ENCODE results near the gene CENPP. TPM values are rescaled to one million over a fixed set of nuclear protein-coding genes. Genes with fewer than 3 reads are reported as not detected.

The CENPP gene
- total RNA-seq, 2 experiments from 2014 or later, result 23.3 to 31.6 TPM

GRCh38 chr9:92295240-92295790 lies 30.4 kb upstream of the CENPP start:
- peaks cover 68% of the 10 kb centered on the region for H3K4me1 Mint-ChIP-seq
- CTCF ChIA-PET, result no interaction called here

GRCh38 chr9:92295827-92296258 lies 29.9 kb upstream of the CENPP start:
- Mint-ChIP-seq H3K4me1 (peaks cover 63% of the 10 kb centered on the region), H3K9me3 (no peaks in the 10 kb centered on the region), H3K4me3 (no peak overlapping the region), H3K36me3 (ENCODE audit: low read depth) (peaks cover 45% of the 10 kb centered on the region), H3K27me3 (no peaks in the 10 kb centered on the region), H3K27ac (peak overlapping the region; percentile 61)
- ChIA-PET CTCF (no interaction called here), POLR2A (interaction anchor here (0.5 to 0.7 kb wide), 2 partner anchors 16 to 33 kb away, joined by 3 to 5 read pairs; no protein-coding TSS in a partner anchor)
- peak; percentile 14 for DNase-seq

More at GRCh38 chr9:92295240-92295790, 30.4 kb upstream of the CENPP start:
- Mint-ChIP-seq H3K27me3 (no peaks in the 10 kb centered on the region), H3K27ac (peak overlapping the region; percentile 47), H3K4me3 (peak overlapping the region; percentile 8), H3K36me3 (ENCODE audit: low read depth) (peaks cover 46% of the 10 kb centered on the region), H3K9me3 (no peaks in the 10 kb centered on the region)
- no peak for DNase-seq
- POLR2A ChIA-PET, result interaction anchor here (0.5 to 0.7 kb wide), 2 partner anchors 17 to 33 kb away, joined by 3 to 5 read pairs; no protein-coding TSS in a partner anchor

GRCh38 chr9:92297611-92298010 lies 28.1 kb upstream of the CENPP start:
- no peak for DNase-seq
- H3K27ac Mint-ChIP-seq, result peak overlapping the region; percentile 91
- no peaks in the 10 kb centered on the region for H3K27me3 Mint-ChIP-seq
- H3K36me3 Mint-ChIP-seq (ENCODE audit: low read depth), result peaks cover 42% of the 10 kb centered on the region
- CTCF ChIA-PET, result no interaction called here
- peaks cover 47% of the 10 kb centered on the region for H3K4me1 Mint-ChIP-seq
- POLR2A ChIA-PET, result no interaction called here
- peak overlapping the region; percentile 56 for H3K4me3 Mint-ChIP-seq
- H3K9me3 Mint-ChIP-seq, result no peaks in the 10 kb centered on the region

- Mint-ChIP-seq H3K9me3 (no peaks in the 10 kb centered on the region), H3K27me3 (no peaks in the 10 kb centered on the region), H3K36me3 (ENCODE audit: low read depth) (peaks cover 42% of the 10 kb centered on the region), H3K27ac (peak overlapping the region; percentile 91), H3K4me3 (peak overlapping the region; percentile 56), H3K4me1 (peaks cover 42% of the 10 kb centered on the region)
- no peak for DNase-seq
- ChIA-PET POLR2A (interaction anchor here (0.7 kb wide), 1 partner anchor 1494 kb away, joined by 3 read pairs; no protein-coding TSS in a partner anchor), CTCF (no interaction called here)
These were observed 27.7 kb upstream of the CENPP start for GRCh38 chr9:92298036-92298435.

GRCh38 chr9:92299116-92299515 lies 26.6 kb upstream of the CENPP start:
- no peaks in the 10 kb centered on the region for H3K9me3 Mint-ChIP-seq
- H3K27ac Mint-ChIP-seq, result peak overlapping the region; percentile 5
- peaks cover 50% of the 10 kb centered on the region for H3K36me3 Mint-ChIP-seq (ENCODE audit: low read depth)
- no peaks in the 10 kb centered on the region for H3K27me3 Mint-ChIP-seq
- DNase-seq, result no peak
- H3K4me3 Mint-ChIP-seq, result no peak overlapping the region
- CTCF ChIA-PET, result interaction anchor here (0.6 kb wide), 1 partner anchor 148 kb away, joined by 10 read pairs; no protein-coding TSS in a partner anchor
- POLR2A ChIA-PET, result no interaction called here
- H3K4me1 Mint-ChIP-seq, result peaks cover 39% of the 10 kb centered on the region

GRCh38 chr9:92300936-92301335 lies 24.8 kb upstream of the CENPP start:
- Mint-ChIP-seq H3K36me3 (ENCODE audit: low read depth) (peaks cover 60% of the 10 kb centered on the region), H3K27me3 (no peaks in the 10 kb centered on the region)

GRCh38 chr9:92308893-92309292 lies 16.9 kb upstream of the CENPP start:
- ChIA-PET CTCF (interaction anchor here (0.7 to 0.9 kb wide), 3 partner anchors 11 to 169 kb away, joined by 3 to 4 read pairs (median 3); partner anchors contain the start of gene NOL8), POLR2A (no interaction called here)
- Mint-ChIP-seq H3K36me3 (ENCODE audit: low read depth) (peaks cover 55% of the 10 kb centered on the region), H3K27me3 (no peaks in the 10 kb centered on the region), H3K9me3 (no peaks in the 10 kb centered on the region), H3K4me1 (peaks cover 19% of the 10 kb centered on the region), H3K27ac (no peak overlapping the region), H3K4me3 (no peak overlapping the region)
- no peak for DNase-seq

More at GRCh38 chr9:92300936-92301335, 24.8 kb upstream of the CENPP start:
- Mint-ChIP-seq H3K4me1 (peaks cover 24% of the 10 kb centered on the region), H3K4me3 (no peak overlapping the region), H3K27ac (no peak overlapping the region), H3K9me3 (no peaks in the 10 kb centered on the region)
- CTCF ChIA-PET, result interaction anchor here (1.0 to 1.2 kb wide), 2 partner anchors 24 to 33 kb away, joined by 3 to 5 read pairs; no protein-coding TSS in a partner anchor
- no peak for DNase-seq
- POLR2A ChIA-PET, result no interaction called here

GRCh38 chr9:92310562-92310961 lies 15.2 kb upstream of the CENPP start:
- no peak overlapping the region for H3K4me3 Mint-ChIP-seq
- ChIA-PET CTCF (no interaction called here), POLR2A (no interaction called here)
- no peak overlapping the region for H3K27ac Mint-ChIP-seq
- peaks cover 56% of the 10 kb centered on the region for H3K36me3 Mint-ChIP-seq (ENCODE audit: low read depth)
- H3K9me3 Mint-ChIP-seq, result no peaks in the 10 kb centered on the region
- peaks cover 33% of the 10 kb centered on the region for H3K4me1 Mint-ChIP-seq
- H3K27me3 Mint-ChIP-seq, result no peaks in the 10 kb centered on the region
- DNase-seq, result no peak

- Mint-ChIP-seq H3K27ac (no peak overlapping the region), H3K9me3 (no peaks in the 10 kb centered on the region), H3K27me3 (no peaks in the 10 kb centered on the region), H3K4me3 (no peak overlapping the region), H3K36me3 (ENCODE audit: low read depth) (peaks cover 69% of the 10 kb centered on the region), H3K4me1 (peaks cover 41% of the 10 kb centered on the region)
- ChIA-PET POLR2A (no interaction called here), CTCF (no interaction called here)
- DNase-seq, result no peak
These were observed 12.7 kb upstream of the CENPP start for GRCh38 chr9:92312887-92313623.

GRCh38 chr9:92313624-92314012 lies 12.1 kb upstream of the CENPP start:
- ChIA-PET CTCF (interaction anchor here (1.0 kb wide), 1 partner anchor 12 kb away, joined by 3 read pairs; no protein-coding TSS in a partner anchor), POLR2A (no interaction called here)
- H3K9me3 Mint-ChIP-seq, result no peaks in the 10 kb centered on the region
- no peak overlapping the region for H3K4me3 Mint-ChIP-seq
- H3K36me3 Mint-ChIP-seq (ENCODE audit: low read depth), result peaks cover 69% of the 10 kb centered on the region
- DNase-seq, result no peak
- H3K27ac Mint-ChIP-seq, result no peak overlapping the region
- no peaks in the 10 kb centered on the region for H3K27me3 Mint-ChIP-seq
- peaks cover 42% of the 10 kb centered on the region for H3K4me1 Mint-ChIP-seq

- ChIA-PET POLR2A (no interaction called here), CTCF (no interaction called here)
- no peak overlapping the region for H3K27ac Mint-ChIP-seq
- peaks cover 42% of the 10 kb centered on the region for H3K4me1 Mint-ChIP-seq
- H3K9me3 Mint-ChIP-seq, result no peaks in the 10 kb centered on the region
- H3K27me3 Mint-ChIP-seq, result no peaks in the 10 kb centered on the region
- no peak overlapping the region for H3K4me3 Mint-ChIP-seq
- H3K36me3 Mint-ChIP-seq (ENCODE audit: low read depth), result peaks cover 69% of the 10 kb centered on the region
- DNase-seq, result no peak
These were observed 10.3 kb upstream of the CENPP start for GRCh38 chr9:92315456-92315855.

GRCh38 chr9:92324431-92324830 lies 1.3 kb upstream of the CENPP start:
- Mint-ChIP-seq H3K36me3 (ENCODE audit: low read depth) (peaks cover 27% of the 10 kb centered on the region), H3K9me3 (no peaks in the 10 kb centered on the region), H3K27ac (peak overlapping the region; percentile 99), H3K4me3 (peak overlapping the region; percentile 99), H3K27me3 (no peaks in the 10 kb centered on the region), H3K4me1 (peaks cover 45% of the 10 kb centered on the region)
- POLR2A ChIA-PET, result no interaction called here
- CTCF ChIA-PET, result interaction anchor here (0.7 to 1.4 kb wide), 2 partner anchors 15 to 36 kb away, joined by 3 read pairs; no protein-coding TSS in a partner anchor
- DNase-seq, result peak; percentile 8

- no peaks in the 10 kb centered on the region for H3K27me3 Mint-ChIP-seq
- H3K27ac Mint-ChIP-seq, result peak overlapping the region; percentile 99
- CTCF ChIA-PET, result interaction anchor here (0.7 to 1.4 kb wide), 4 partner anchors 16 to 466 kb away, joined by 3 to 4 read pairs (median 3); no protein-coding TSS in a partner anchor
- H3K4me3 Mint-ChIP-seq, result peak overlapping the region; percentile 99
- no peak for DNase-seq
- no peaks in the 10 kb centered on the region for H3K9me3 Mint-ChIP-seq
- peaks cover 24% of the 10 kb centered on the region for H3K36me3 Mint-ChIP-seq (ENCODE audit: low read depth)
- POLR2A ChIA-PET, result interaction anchor here (0.6 to 0.7 kb wide), 2 partner anchors 15 to 177 kb away, joined by 3 read pairs; no protein-coding TSS in a partner anchor
- peaks cover 45% of the 10 kb centered on the region for H3K4me1 Mint-ChIP-seq
These were observed 874 bp upstream of the CENPP start for GRCh38 chr9:92324889-92325268.

All from activated CD4-positive, alpha-beta T cell treated with anti-CD3 and anti-CD28 coated beads, Interleukin-2, amount 10 ng/mL, durations not matched to agents 7 days and 5 days (primary cell).